ENCODE data around the gene KCNIP1.

KCNIP1 gene

DNA sequence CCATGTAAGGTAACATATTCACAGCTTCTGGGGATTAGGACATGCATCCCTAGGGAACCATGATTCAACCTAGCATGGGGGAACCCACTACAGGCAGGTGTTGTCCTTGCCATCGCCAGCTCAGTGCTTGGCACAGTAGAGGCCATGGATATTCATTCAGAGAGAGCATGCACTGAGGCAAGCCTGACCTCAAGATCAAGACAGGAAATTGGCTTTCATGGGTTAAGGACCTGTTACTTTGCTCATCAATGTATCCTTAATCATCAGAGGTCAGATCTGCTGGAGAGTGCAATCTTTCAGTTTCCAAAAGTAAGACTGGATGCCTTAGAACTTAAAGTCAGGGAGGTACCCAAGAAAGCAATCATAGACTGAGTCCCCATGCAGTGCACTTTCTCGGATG, 84.0 kb downstream of the KCNIP1 start:
- DNase-seq, result no peak
- Histone ChIP-seq H3K36me3 (no peaks in the 10 kb centered on the region), H3K27me3 (no peaks in the 10 kb centered on the region), H3K27ac (no peak overlapping the region), H3K4me3 (no peak overlapping the region), H3K4me1 (peaks cover 0 to 4% (median 0%) of the 10 kb centered on the region in 4 donors), H3K9me3 (no peaks in the 10 kb centered on the region)
- intact Hi-C loops (cut with DNase I; ENCODE audit: low total_unique reads), result no loop called here
- TF ChIP-seq, protein P1, sequence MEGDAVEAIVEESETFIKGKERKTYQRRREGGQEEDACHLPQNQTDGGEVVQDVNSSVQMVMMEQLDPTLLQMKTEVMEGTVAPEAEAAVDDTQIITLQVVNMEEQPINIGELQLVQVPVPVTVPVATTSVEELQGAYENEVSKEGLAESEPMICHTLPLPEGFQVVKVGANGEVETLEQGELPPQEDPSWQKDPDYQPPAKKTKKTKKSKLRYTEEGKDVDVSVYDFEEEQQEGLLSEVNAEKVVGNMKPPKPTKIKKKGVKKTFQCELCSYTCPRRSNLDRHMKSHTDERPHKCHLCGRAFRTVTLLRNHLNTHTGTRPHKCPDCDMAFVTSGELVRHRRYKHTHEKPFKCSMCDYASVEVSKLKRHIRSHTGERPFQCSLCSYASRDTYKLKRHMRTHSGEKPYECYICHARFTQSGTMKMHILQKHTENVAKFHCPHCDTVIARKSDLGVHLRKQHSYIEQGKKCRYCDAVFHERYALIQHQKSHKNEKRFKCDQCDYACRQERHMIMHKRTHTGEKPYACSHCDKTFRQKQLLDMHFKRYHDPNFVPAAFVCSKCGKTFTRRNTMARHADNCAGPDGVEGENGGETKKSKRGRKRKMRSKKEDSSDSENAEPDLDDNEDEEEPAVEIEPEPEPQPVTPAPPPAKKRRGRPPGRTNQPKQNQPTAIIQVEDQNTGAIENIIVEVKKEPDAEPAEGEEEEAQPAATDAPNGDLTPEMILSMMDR (IDR thresholded peaks at IDR 0.05), result no peak

DNA sequence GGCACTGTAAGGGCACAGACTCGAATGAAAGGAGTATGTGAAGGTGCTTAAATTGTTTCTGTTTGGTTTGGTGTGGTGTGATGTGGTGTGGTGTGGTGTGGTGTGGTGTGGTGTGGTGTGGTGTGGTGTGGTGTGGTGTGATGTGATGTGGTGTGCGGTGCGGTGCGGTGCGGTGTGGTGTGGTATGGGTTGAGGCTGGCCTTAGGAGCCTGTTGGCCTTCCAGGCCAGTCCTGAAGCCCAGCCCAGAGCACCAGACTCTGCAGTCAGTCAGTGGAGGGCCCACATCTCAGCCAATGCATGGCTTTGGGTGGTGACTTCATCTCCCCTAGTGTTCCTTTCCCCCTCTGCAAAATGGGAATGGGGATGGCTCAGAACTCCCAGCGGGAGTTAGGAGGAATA, 85.8 kb downstream of the KCNIP1 start:
- Histone ChIP-seq H3K4me3 (no peak overlapping the region), H3K36me3 (no peaks in the 10 kb centered on the region), H3K9me3 (no peaks in the 10 kb centered on the region), H3K27ac (no peak overlapping the region), H3K4me1 (peaks cover 0 to 2% (median 0%) of the 10 kb centered on the region in 4 donors), H3K27me3 (no peaks in the 10 kb centered on the region)
- TF ChIP-seq, protein P1 (IDR thresholded peaks at IDR 0.05), result no peak
- intact Hi-C loops (cut with DNase I; ENCODE audit: low total_unique reads), result no loop called here
- no peak for DNase-seq

DNA sequence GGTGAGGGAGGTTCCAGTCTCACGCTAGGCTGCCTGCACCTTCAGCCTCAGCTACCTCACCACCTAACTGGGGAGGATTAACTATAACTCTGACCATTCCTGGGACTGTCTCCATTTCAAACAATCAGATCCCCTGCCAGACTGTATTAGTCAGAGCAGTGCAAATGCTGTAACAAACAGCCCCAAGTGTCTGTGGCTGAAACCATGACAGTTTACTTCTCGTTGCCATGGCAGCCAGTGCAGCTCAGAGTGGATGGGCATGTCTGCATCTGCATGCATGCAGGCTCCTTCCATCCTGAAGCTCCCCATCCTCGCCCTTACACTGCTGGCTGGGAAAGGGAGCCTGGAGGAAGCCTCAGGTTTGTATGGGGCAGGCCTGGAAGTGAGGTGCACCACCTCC, 86.7 kb downstream of the KCNIP1 start:
- Histone ChIP-seq H3K9me3 (no peaks in the 10 kb centered on the region), H3K4me3 (no peak overlapping the region), H3K27ac (no peak overlapping the region), H3K4me1 (no peaks in the 10 kb centered on the region), H3K27me3 (peaks cover 0 to 4% of the 10 kb centered on the region in 2 donors), H3K36me3 (no peaks in the 10 kb centered on the region)
- intact Hi-C loops (cut with DNase I; ENCODE audit: low total_unique reads), result no loop called here
- TF ChIP-seq, protein P1 (IDR thresholded peaks at IDR 0.05), result no peak
- no peak for DNase-seq

DNA sequence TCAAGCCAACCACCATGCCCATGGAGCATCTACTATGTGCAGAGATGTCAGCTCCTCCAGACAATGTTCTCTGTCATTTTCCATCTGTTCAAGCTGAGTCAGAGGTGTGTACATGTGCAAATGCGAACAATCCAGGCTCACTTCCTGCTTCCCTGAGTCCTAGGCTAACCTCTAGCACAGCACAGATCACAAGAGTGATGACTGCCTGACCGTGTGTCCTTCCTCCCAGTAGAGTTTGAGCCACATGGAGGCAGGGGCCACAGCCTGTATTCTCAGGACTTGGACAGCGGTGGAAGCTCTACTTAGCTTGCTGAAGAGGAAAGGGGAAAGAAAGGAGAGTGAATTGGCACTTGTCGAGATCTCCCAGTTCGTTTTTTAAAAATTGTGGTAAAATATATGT, 87.2 kb downstream of the KCNIP1 start:
- H3K27ac ChIP-seq, result no peak overlapping the region

DNA sequence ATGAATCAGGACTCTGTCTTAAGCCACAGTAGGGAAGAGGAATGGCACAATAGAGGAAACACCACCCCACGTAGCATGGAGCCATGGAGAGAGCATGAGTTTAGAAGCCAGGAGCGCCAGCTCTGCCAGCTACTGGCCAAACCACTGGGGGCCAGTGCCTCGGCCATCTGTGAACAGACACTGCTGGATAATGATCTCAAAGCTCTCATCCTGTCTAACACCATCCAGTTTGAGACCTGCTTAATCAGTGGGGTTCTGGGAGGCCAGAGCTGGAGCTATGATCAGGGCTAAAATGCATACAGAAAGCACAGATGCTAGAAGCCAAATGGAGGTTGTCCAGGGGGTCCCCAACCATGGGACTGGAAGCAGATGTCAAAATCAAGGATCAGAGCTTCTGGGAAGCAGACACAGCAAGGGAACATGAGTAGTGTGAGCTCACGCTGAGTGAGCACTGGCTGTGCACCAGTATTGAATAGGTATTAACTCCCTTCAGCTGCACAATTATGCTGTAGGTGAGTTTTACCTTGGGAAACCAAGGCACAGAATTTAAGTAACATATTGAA, 92.7 kb downstream of the KCNIP1 start:
- Histone ChIP-seq H3K27ac (no peak overlapping the region), H3K4me3 (no peak overlapping the region), H3K4me1 (peaks cover 0 to 6% (median 0%) of the 10 kb centered on the region in 4 donors), H3K27me3 (peaks cover 0 to 16% of the 10 kb centered on the region in 2 donors), H3K9me3 (no peaks in the 10 kb centered on the region), H3K36me3 (no peaks in the 10 kb centered on the region)
- no peak for DNase-seq
- intact Hi-C loops (cut with DNase I; ENCODE audit: low total_unique reads), result no loop called here
- TF ChIP-seq, protein P1 (IDR thresholded peaks at IDR 0.05), result no peak

More for the DNA sequence above, 87.2 kb downstream of the KCNIP1 start:
- H3K4me3 ChIP-seq, result no peak overlapping the region
- H3K36me3 ChIP-seq, result no peaks in the 10 kb centered on the region
- TF ChIP-seq, protein P1 (IDR thresholded peaks at IDR 0.05), result no peak
- intact Hi-C loops (cut with DNase I; ENCODE audit: low total_unique reads), result no loop called here
- no peaks in the 10 kb centered on the region for H3K4me1 ChIP-seq
- peaks cover 0 to 5% of the 10 kb centered on the region in 2 donors for H3K27me3 ChIP-seq
- no peaks in the 10 kb centered on the region for H3K9me3 ChIP-seq
- no peak for DNase-seq
